ENCODE measurements around the gene CYBA. TPM values are rescaled to one million over a fixed set of nuclear protein-coding genes. Genes with fewer than 3 reads are reported as not detected.

CYBA gene
- total RNA-seq, 1 donor from 2014 or later = 877 TPM

- DNase-seq (ENCODE audit: low read depth) = no peak
- H3K4me3 ChIP-seq (ENCODE audit: low read depth, low read length) = no peak overlapping the region
- TF ChIP-seq CTCF (conservative IDR thresholded peaks at IDR 0.05; ENCODE audit: low read depth, low read length) = no peak
Observed at GRCh38 chr16:88696441-88696840, 45.6 kb upstream of the CYBA start.

GRCh38 chr16:88695753-88696152 is 44.9 kb upstream of the CYBA start:
- DNase-seq (ENCODE audit: low read depth) = no peak
- no peak overlapping the region for H3K4me3 ChIP-seq (ENCODE audit: low read depth, low read length)
- no peak for TF ChIP-seq CTCF (conservative IDR thresholded peaks at IDR 0.05; ENCODE audit: low read depth, low read length)

- H3K4me3 ChIP-seq (ENCODE audit: low read depth, low read length) = no peak overlapping the region
- no peak for DNase-seq (ENCODE audit: low read depth)
- no peak for TF ChIP-seq CTCF (conservative IDR thresholded peaks at IDR 0.05; ENCODE audit: low read depth, low read length)
Observed at GRCh38 chr16:88695218-88695617, 44.4 kb upstream of the CYBA start.

GRCh38 chr16:88694221-88695087 is 43.6 kb upstream of the CYBA start:
- no peak for DNase-seq (ENCODE audit: low read depth)
- no peak for TF ChIP-seq CTCF (conservative IDR thresholded peaks at IDR 0.05; ENCODE audit: low read depth, low read length)
- H3K4me3 ChIP-seq (ENCODE audit: low read depth, low read length) = no peak overlapping the region

GRCh38 chr16:88693420-88694177 is 42.7 kb upstream of the CYBA start:
- no peak overlapping the region for H3K4me3 ChIP-seq (ENCODE audit: low read depth, low read length)
- DNase-seq (ENCODE audit: low read depth) = no peak
- no peak for TF ChIP-seq CTCF (conservative IDR thresholded peaks at IDR 0.05; ENCODE audit: low read depth, low read length)

GRCh38 chr16:88692861-88693260 is 42.0 kb upstream of the CYBA start:
- H3K4me3 ChIP-seq (ENCODE audit: low read depth, low read length) = no peak overlapping the region
- no peak for TF ChIP-seq CTCF (conservative IDR thresholded peaks at IDR 0.05; ENCODE audit: low read depth, low read length)
- no peak for DNase-seq (ENCODE audit: low read depth)

All from epithelial cell of proximal tubule (primary cell).